ENCODE measurements around the gene DLX5. TPM values are rescaled to one million over a fixed set of nuclear protein-coding genes. Genes with fewer than 3 reads are reported as not detected.
A peak's percentile ranks its signal among the peaks of the same experiment; 100 is the strongest.
"Not testable (repeated sequence)": the region's sequence is repeated elsewhere in the genome, so short reads cannot be mapped to it uniquely, and the experiment has no call there.

DLX5 gene
- polyA plus RNA-seq = under 1 TPM in 2 of 4 donors, not detected in 2; 0.04 to 0.12 TPM
- long read RNA-seq, donor 1, partial matches to known transcripts = 0 of 1 reads
- long read RNA-seq, donor 1, other reads (novel, unspliced or antisense) = 0 of 1 reads
- long read RNA-seq, donor 2 = 0 reads
- long read RNA-seq, donor 3 = 0 reads
- long read RNA-seq, donor 4 = 0 reads
- long read RNA-seq, donor 5, partial matches to known transcripts = 0 of 1 reads
- long read RNA-seq, donor 5, other reads (novel, unspliced or antisense) = 0 of 1 reads
- long read RNA-seq, donor 6 = 0 reads
- long read RNA-seq, donor 7 = 0 reads
- long read RNA-seq, donor 8, partial matches to known transcripts = 0 of 2 reads
- long read RNA-seq, donor 8, other reads (novel, unspliced or antisense) = 0 of 2 reads
- long read RNA-seq, donor 9 = 0 reads
- long read RNA-seq, donor 10, partial matches to known transcripts = 0 of 3 reads
- long read RNA-seq, donor 10, other reads (novel, unspliced or antisense) = 0 of 3 reads

DNA sequence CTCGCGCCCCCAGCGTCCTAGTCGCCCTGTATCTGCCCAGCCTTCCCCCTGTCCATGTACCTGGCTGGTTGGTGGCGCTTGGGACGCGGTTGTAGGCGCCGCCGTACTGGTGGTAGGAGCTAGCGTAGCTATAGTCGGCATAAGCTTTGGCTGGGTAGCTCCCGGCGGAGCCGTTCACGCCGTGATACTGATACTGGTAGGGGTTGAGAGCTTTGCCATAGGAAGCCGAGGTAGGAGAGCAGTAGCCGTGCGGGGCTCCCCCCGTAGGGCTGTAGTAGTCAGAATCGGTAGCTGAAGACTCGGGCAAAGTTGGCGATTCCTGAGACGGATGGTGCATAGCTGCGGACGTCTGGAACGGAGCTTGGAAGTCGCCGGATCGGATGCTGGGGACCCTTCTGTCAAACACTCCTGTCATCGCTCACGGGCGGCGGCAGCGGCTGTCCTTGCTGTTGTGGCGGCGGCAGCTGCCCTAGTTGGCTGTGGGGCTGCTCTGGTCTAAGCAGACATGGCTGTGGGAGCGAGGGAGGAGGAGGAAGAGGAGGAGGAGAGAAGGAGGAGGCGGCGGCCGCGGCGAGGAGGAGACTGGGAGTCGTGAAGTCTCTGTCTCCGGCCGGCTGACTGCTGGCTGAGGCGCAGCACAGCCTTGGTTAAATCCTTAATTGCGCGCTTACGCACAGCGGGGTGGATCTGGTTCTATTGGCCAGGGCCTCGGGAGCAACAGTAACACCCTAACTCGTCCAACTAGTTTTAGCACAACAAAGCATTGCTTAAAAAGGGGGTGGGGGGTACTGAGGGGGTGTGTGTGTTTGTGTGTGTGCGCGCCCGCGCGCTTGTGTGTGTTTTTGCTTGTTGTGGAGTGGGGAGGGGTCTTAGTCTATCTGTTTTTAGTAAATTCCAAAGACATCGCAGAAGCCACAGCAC is at the start of gene DLX5:
Gene DLX5, minus strand, starts transcription at position 623 of the 921 bp plus-strand sequence. Its CDS starts 208 bp downstream, at position 415.
- DNase-seq (no peak), FAIRE-seq (no peak)
- H3K4me3 ChIP-seq (ENCODE audit: low read depth in 1 of 3, low read length in 3 of 3) = peak within 1 kb of the TSS in 1 of 3 donors; percentile 18
- H3K36me3 ChIP-seq (ENCODE audit: control insufficient read depth in 3 of 3, insufficient read depth in 2 of 3, low read depth in 1 of 3, low read length in 3 of 3) = no peaks in the 10 kb centered on the region
- H3K4me1 ChIP-seq (ENCODE audit: control insufficient read depth in 3 of 3, insufficient read depth in 2 of 3, low read depth in 1 of 3, low read length in 2 of 3) = peaks cover 0 to 5% (median 2%) of the 10 kb centered on the region in 3 donors
- no peaks in the 10 kb centered on the region for H3K9me3 ChIP-seq (ENCODE audit: control insufficient read depth in 2 of 2, insufficient read depth in 1 of 2, low read depth in 1 of 2, low read length in 1 of 2)
- WGBS, 3 donors = 3 to 7% (median 7%) methylated on average over 60 of the region's 60 CpGs
- H3K27ac ChIP-seq (ENCODE audit: low read depth in 1 of 3, low read length in 2 of 3) = no peak within 1 kb of the TSS
- peaks cover 9 to 87% (median 58%) of the 10 kb centered on the region in 3 donors for H3K27me3 ChIP-seq (ENCODE audit: control insufficient read depth in 3 of 3, insufficient read depth in 3 of 3, low read length in 3 of 3)

DNA sequence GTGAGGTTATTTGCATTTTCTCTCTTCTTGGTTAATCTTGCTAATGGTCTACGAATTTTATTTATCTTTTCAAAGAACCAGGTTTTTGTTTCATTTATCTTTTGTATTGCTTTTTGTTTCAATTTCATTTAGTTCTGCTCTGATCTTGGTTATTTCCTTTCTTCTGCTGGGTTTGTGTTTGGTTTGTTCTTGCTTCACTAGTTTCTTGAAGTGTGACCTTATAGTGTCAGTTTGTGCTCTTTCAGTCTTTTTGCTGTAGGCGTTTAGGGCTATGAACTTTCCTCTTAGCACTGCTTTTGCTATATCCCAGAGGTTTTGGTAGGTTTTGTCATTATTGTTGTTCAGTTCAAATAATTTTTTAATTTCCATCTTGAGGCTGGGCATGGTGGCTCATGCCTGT is 47.4 kb upstream of the DLX5 start:
- H3K36me3 ChIP-seq (ENCODE audit: control insufficient read depth in 3 of 3, insufficient read depth in 2 of 3, low read depth in 1 of 3, low read length in 3 of 3); DNase-seq; H3K27ac ChIP-seq (ENCODE audit: low read depth in 1 of 3, low read length in 2 of 3); H3K9me3 ChIP-seq (ENCODE audit: control insufficient read depth in 2 of 2, insufficient read depth in 1 of 2, low read depth in 1 of 2, low read length in 1 of 2); FAIRE-seq; H3K4me1 ChIP-seq (ENCODE audit: control insufficient read depth in 3 of 3, insufficient read depth in 2 of 3, low read depth in 1 of 3, low read length in 2 of 3); H3K27me3 ChIP-seq (ENCODE audit: control insufficient read depth in 3 of 3, insufficient read depth in 3 of 3, low read length in 3 of 3); H3K4me3 ChIP-seq (ENCODE audit: low read depth in 1 of 3, low read length in 3 of 3): not testable (repeated sequence)
- WGBS, 3 donors = 53 to 61% (median 57%) methylated on average over 2 of the region's 2 CpGs

DNA sequence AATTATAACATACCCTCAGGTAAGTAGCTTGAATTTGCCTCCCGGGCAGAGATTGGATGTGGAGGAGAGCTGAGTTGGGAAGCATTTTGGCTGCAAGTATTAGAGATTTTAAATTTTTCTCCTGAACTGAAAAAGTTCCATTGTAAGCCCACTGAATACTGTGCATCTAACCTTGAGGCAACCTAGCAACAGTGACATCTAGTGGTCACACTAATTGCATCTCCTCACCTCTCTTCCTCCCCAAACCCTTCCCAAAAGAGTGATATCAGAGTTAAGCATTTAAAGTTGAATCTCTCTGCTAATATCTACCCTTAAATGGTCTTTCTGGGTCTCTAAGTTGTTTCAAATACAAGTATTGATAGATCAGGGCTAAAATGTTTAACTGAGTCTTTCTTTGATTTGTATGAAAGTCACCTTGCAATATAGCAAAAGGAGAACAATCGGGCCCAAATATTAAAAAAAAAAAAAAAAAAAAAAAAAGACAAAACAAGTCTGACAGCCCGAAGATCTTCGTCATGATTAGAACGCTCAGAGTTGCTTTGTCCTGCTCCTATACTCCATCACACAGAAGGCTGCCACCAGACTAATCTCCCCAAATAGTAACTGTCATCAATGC is 40.4 kb upstream of the DLX5 start:
- H3K4me1 ChIP-seq (ENCODE audit: control insufficient read depth in 3 of 3, insufficient read depth in 2 of 3, low read depth in 1 of 3, low read length in 2 of 3) = no peaks in the 10 kb centered on the region
- H3K9me3 ChIP-seq (ENCODE audit: control insufficient read depth in 2 of 2, insufficient read depth in 1 of 2, low read depth in 1 of 2, low read length in 1 of 2) = no peaks in the 10 kb centered on the region
- H3K27ac ChIP-seq (ENCODE audit: low read depth in 1 of 3, low read length in 2 of 3) = no peak overlapping the region
- FAIRE-seq = no peak
- WGBS, 3 donors = 42 to 62% (median 44%) methylated on average over 5 of the region's 5 CpGs
- no peaks in the 10 kb centered on the region for H3K27me3 ChIP-seq (ENCODE audit: control insufficient read depth in 3 of 3, insufficient read depth in 3 of 3, low read length in 3 of 3)
- DNase-seq = peak; percentile 34 to 35
- no peaks in the 10 kb centered on the region for H3K36me3 ChIP-seq (ENCODE audit: control insufficient read depth in 3 of 3, insufficient read depth in 2 of 3, low read depth in 1 of 3, low read length in 3 of 3)
- H3K4me3 ChIP-seq (ENCODE audit: low read depth in 1 of 3, low read length in 3 of 3) = no peak overlapping the region

DNA sequence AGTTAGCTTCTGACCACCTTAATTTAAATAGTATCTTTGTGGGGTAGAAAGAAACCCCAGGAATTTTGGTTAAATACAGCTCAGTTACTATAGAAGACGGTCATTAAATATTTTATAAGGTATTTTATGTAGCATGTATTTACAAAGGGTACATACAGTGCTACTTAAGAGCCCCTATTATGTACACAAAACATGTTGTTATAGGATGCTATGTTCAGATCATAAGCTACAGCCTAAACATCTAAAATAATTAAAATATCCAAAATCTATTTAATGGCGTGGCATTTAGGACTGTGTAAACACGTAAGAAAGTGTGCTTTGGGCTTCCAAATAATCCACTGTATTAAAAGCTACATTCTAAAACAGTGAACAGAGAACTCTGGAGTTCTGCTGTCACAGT is 39.4 kb upstream of the DLX5 start:
- no peak for DNase-seq
- FAIRE-seq = no peak
- WGBS, 3 donors = 57 to 66% (median 61%) methylated on average over 3 of the region's 3 CpGs

DNA sequence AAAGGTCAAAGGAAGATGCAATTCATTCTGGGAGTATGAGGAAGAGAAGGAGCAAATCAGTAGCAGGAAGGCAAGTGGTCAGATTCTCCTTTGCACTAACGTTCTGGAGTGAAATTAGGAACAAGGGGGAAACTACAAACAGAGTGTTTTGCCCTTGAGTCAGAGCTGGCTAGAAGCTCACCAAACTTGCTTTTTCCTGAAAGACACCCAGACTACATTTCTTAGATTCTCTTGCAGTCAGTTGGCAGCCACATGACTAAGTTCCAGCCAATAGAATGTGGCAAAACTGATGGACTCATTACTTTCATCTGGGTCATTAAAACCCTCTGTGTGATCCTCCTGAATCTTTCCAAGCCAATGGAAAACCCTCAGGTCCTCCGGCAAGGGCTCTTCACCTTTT is 18.6 kb upstream of the DLX5 start:
- peaks cover 0 to 3% (median 2%) of the 10 kb centered on the region in 3 donors for H3K27me3 ChIP-seq (ENCODE audit: control insufficient read depth in 3 of 3, insufficient read depth in 3 of 3, low read length in 3 of 3)
- no peaks in the 10 kb centered on the region for H3K36me3 ChIP-seq (ENCODE audit: control insufficient read depth in 3 of 3, insufficient read depth in 2 of 3, low read depth in 1 of 3, low read length in 3 of 3)
- H3K4me3 ChIP-seq (ENCODE audit: low read depth in 1 of 3, low read length in 3 of 3) = no peak overlapping the region
- WGBS, 3 donors = 48 to 55% (median 54%) methylated on average over 2 of the region's 2 CpGs
- FAIRE-seq = no peak
- DNase-seq = no peak
- no peak overlapping the region for H3K27ac ChIP-seq (ENCODE audit: low read depth in 1 of 3, low read length in 2 of 3)
- H3K4me1 ChIP-seq (ENCODE audit: control insufficient read depth in 3 of 3, insufficient read depth in 2 of 3, low read depth in 1 of 3, low read length in 2 of 3) = no peaks in the 10 kb centered on the region
- no peaks in the 10 kb centered on the region for H3K9me3 ChIP-seq (ENCODE audit: control insufficient read depth in 2 of 2, insufficient read depth in 1 of 2, low read depth in 1 of 2, low read length in 1 of 2)

More for the DNA sequence above, 39.4 kb upstream of the DLX5 start:
- H3K9me3 ChIP-seq (ENCODE audit: control insufficient read depth in 2 of 2, insufficient read depth in 1 of 2, low read depth in 1 of 2, low read length in 1 of 2) = no peaks in the 10 kb centered on the region
- H3K27ac ChIP-seq (ENCODE audit: low read depth in 1 of 3, low read length in 2 of 3) = no peak overlapping the region
- H3K4me3 ChIP-seq (ENCODE audit: low read depth in 1 of 3, low read length in 3 of 3) = no peak overlapping the region
- H3K4me1 ChIP-seq (ENCODE audit: control insufficient read depth in 3 of 3, insufficient read depth in 2 of 3, low read depth in 1 of 3, low read length in 2 of 3) = no peaks in the 10 kb centered on the region
- no peaks in the 10 kb centered on the region for H3K27me3 ChIP-seq (ENCODE audit: control insufficient read depth in 3 of 3, insufficient read depth in 3 of 3, low read length in 3 of 3)
- H3K36me3 ChIP-seq (ENCODE audit: control insufficient read depth in 3 of 3, insufficient read depth in 2 of 3, low read depth in 1 of 3, low read length in 3 of 3) = no peaks in the 10 kb centered on the region

DNA sequence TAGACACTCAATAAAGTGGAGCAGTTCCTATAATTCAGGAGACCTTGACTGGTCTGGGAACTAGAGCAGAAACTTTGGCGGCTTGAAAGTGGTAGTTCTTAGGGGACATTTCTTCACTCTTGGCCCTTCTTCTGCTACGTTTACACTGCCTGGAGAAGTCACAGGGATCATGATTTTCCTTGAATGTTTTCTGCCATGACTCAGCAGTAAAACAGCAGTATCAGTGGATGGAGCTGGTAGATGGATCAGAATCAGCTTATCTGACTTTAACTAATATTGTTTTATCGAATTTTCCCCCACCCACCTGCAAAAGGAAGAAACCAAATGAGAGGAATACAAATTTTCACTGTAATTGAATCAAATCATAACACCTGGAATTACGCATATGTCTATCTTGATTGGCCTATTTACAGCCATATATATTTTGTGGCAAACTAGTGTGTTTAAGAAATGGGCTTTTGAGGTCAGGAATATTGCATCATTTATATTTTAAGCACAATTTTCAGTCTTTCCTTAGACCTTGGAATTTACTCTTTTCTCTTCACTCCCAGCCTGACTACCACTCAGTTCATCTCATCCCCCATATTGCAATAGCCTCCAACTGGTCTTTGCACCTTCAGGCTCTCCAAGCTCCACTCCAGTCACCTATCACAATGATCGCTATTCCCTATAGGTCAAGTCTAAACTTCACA is 14.9 kb upstream of the DLX5 start:
- Histone ChIP-seq H3K27me3 (ENCODE audit: control insufficient read depth in 3 of 3, insufficient read depth in 3 of 3, low read length in 3 of 3) (peaks cover 0 to 4% (median 2%) of the 10 kb centered on the region in 3 donors), H3K36me3 (ENCODE audit: control insufficient read depth in 3 of 3, insufficient read depth in 2 of 3, low read depth in 1 of 3, low read length in 3 of 3) (no peaks in the 10 kb centered on the region), H3K27ac (ENCODE audit: low read depth in 1 of 3, low read length in 2 of 3) (no peak overlapping the region), H3K9me3 (ENCODE audit: control insufficient read depth in 2 of 2, insufficient read depth in 1 of 2, low read depth in 1 of 2, low read length in 1 of 2) (no peaks in the 10 kb centered on the region), H3K4me3 (ENCODE audit: low read depth in 1 of 3, low read length in 3 of 3) (no peak overlapping the region), H3K4me1 (ENCODE audit: control insufficient read depth in 3 of 3, insufficient read depth in 2 of 3, low read depth in 1 of 3, low read length in 2 of 3) (no peaks in the 10 kb centered on the region)
- no peak for FAIRE-seq
- 67 to 76% (median 69%) methylated on average over 5 of the region's 5 CpGs for WGBS, 3 donors
- no peak for DNase-seq

DNA sequence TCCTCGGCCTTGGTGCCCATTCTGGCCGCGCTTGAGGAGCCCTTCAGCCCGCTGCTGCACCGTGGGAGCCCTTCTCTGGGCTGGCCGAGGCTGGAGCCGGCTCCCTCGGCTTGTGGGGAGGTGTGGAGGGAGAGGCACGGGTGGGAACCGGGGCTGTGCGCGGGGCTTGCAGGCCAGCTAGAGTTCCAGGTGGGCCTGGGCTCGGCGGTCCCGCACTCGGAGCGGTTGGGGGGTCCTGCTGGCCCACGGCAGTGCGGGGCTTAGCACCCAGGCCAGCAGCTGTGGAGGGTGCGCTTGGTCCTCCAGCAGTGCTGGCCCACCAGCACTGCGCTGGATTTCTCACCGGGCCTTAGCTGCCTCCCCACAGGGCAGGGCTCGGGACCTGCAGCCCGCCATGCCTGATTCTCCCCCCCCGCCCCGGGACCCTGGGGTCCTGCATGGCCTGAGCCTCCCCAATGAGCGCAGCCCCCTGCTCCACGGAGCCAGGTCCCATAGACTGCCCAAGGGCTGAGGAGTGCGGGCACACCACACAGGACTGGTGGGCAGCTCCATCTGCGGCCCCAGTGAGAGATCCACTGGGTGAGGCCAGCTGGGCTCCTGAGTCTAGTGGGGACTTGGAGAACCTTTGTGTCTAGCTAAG is 9.7 kb upstream of the DLX5 start:
- not testable (repeated sequence) for H3K4me3 ChIP-seq (ENCODE audit: low read depth in 1 of 3, low read length in 3 of 3); H3K27me3 ChIP-seq (ENCODE audit: control insufficient read depth in 3 of 3, insufficient read depth in 3 of 3, low read length in 3 of 3); FAIRE-seq; H3K36me3 ChIP-seq (ENCODE audit: control insufficient read depth in 3 of 3, insufficient read depth in 2 of 3, low read depth in 1 of 3, low read length in 3 of 3); H3K27ac ChIP-seq (ENCODE audit: low read depth in 1 of 3, low read length in 2 of 3); H3K4me1 ChIP-seq (ENCODE audit: control insufficient read depth in 3 of 3, insufficient read depth in 2 of 3, low read depth in 1 of 3, low read length in 2 of 3); H3K9me3 ChIP-seq (ENCODE audit: control insufficient read depth in 2 of 2, insufficient read depth in 1 of 2, low read depth in 1 of 2, low read length in 1 of 2); DNase-seq
- 83 to 92% (median 91%) methylated on average over 26 to 30 of the region's 30 CpGs for WGBS, 3 donors
